Endothelial cell of umbilical vein (primary cell): ENCODE results near the gene ANKRD63. TPM values are rescaled to one million over a fixed set of nuclear protein-coding genes. Genes with fewer than 3 reads are reported as not detected.
A peak's percentile ranks its signal among the peaks of the same experiment; 100 is the strongest.

Experiments
- BruUV-seq: library from RNA; stranded (reverse); fragments of 400-500 nt; replicated peaks from 2 replicates; lab custom pipeline; 2021; lab: Mats Ljungman, UMichigan
- CTCF ChIA-PET: fragments of 300-600, 350-600 bp; sonication (Branson Sonifier 250); formaldehyde crosslinking; loops from one replicate; lab custom pipeline; 2021; ENCODE audit warnings: antibody characterized with exemption, inconsistent platforms; lab: Charles Lee
- POLR2A ChIA-PET: fragments of 300-600, 350-600 bp; sonication (Branson Sonifier 250); formaldehyde crosslinking; loops from one replicate; lab custom pipeline; 2021; ENCODE audit warnings: antibody characterized with exemption, inconsistent platforms; lab: Charles Lee
- DNase-seq: peaks from one replicate; pipeline ENCODE4 v3.0.0-alpha.2; 2011; ENCODE audit warnings: low read depth, low spot score
- FAIRE-seq: peaks from 2 replicates; lab custom pipeline; 2011; peaks lifted over from hg19 to GRCh38; lab: Jason Lieb, UNC
- H2AFZ ChIP-seq: 2 replicates; pipeline ENCODE4 v1.6.0; 2012; ENCODE audit warnings: low read depth, low read length, control low read depth, inconsistent platforms
- H3K27ac ChIP-seq: 2 replicates; pipeline ENCODE4 v1.5.1; 2011; ENCODE audit warnings: low read depth, mild to moderate bottlenecking, control low read depth, low read length, moderate library complexity; ENCODE audit not compliant: insufficient read depth
- H3K27me3 ChIP-seq, 2 experiments: 2 replicates each; pipeline versions ENCODE4 v1.6.0 to v1.6.1; 2011; ENCODE audit warnings: low read length in 2 of 2, mixed read lengths in 1 of 2; ENCODE audit not compliant: control insufficient read depth in 2 of 2, insufficient read depth in 2 of 2
- H3K36me3 ChIP-seq, 2 experiments: 2 replicates in 1 of 2; 3 replicates in 1 of 2; pipeline ENCODE4 v1.5.1; 2011; ENCODE audit warnings: low read length in 2 of 2, mild to moderate bottlenecking in 1 of 2, moderate library complexity in 1 of 2; ENCODE audit not compliant: control insufficient read depth in 2 of 2, insufficient read depth in 2 of 2; ENCODE audit errors: extremely low read depth in 1 of 2
- H3K4me1 ChIP-seq: 3 replicates; pipeline ENCODE4 v1.5.1; 2011; ENCODE audit warnings: mild to moderate bottlenecking, low read length; ENCODE audit not compliant: control insufficient read depth, insufficient read depth; ENCODE audit errors: extremely low read depth
- H3K4me2 ChIP-seq: 2 replicates; pipeline ENCODE4 v1.6.1; 2011; ENCODE audit warnings: low read length, control low read depth, mixed read lengths; ENCODE audit not compliant: insufficient read depth
- H3K4me3 ChIP-seq, 3 experiments: fragments of 200-600 bp in 1 of 3; sonication (generic), shearing (Covaris generic) in 1 of 3; replicated peaks in 1 of 3; 2 replicates each; pipeline ENCODE4 v1.5.1; 2011 to 2016; ENCODE audit warnings: control low read depth in 3 of 3, low read length in 3 of 3, mild to moderate bottlenecking in 2 of 3, inconsistent platforms in 1 of 3, low read depth in 1 of 3, moderate library complexity in 1 of 3; ENCODE audit not compliant: insufficient read depth in 1 of 3
- H3K79me2 ChIP-seq: 2 replicates; pipeline ENCODE4 v1.6.0; 2012; ENCODE audit warnings: low read length, inconsistent platforms; ENCODE audit not compliant: control insufficient read depth, insufficient read depth
- H3K9ac ChIP-seq: replicated peaks from 2 replicates; pipeline ENCODE3; 2011; ENCODE audit warnings: low read length, control low read depth; ENCODE audit not compliant: insufficient read depth; ENCODE audit errors: extremely low read depth
- H3K9me1 ChIP-seq: replicated peaks from 3 replicates; pipeline ENCODE4 v1.6.0; 2011; ENCODE audit warnings: mild to moderate bottlenecking, low read length; ENCODE audit not compliant: control insufficient read depth, insufficient read depth; ENCODE audit errors: extremely low read depth
- H3K9me3 ChIP-seq: replicated peaks from 2 replicates; pipeline ENCODE4 v1.5.1; 2012; ENCODE audit warnings: low read length, inconsistent platforms; ENCODE audit not compliant: control insufficient read depth, insufficient read depth
- H4K20me1 ChIP-seq: replicated peaks from 2 replicates; pipeline ENCODE3; 2011; ENCODE audit warnings: mild to moderate bottlenecking, low read length; ENCODE audit not compliant: control insufficient read depth, insufficient read depth; ENCODE audit errors: extremely low read depth
- JUN ChIP-seq: IDR thresholded peaks from 2 replicates; pipeline ENCODE4 v1.6.1; 2011; ENCODE audit warnings: borderline replicate concordance, low read depth; ENCODE audit not compliant: insufficient read length, insufficient read depth
- MYC ChIP-seq: IDR thresholded peaks from one replicate; pipeline ENCODE4 v1.6.1; 2011; ENCODE audit warnings: mild to moderate bottlenecking, low read depth, low read length
- POLR2A ChIP-seq: IDR thresholded peaks from 2 replicates; pipeline ENCODE4 v1.6.1; 2012; ENCODE audit warnings: low read depth, mild to moderate bottlenecking, control low read depth, low read length
- POLR2AphosphoS5 ChIP-seq: IDR thresholded peaks from 2 replicates; pipeline ENCODE4 v1.6.1; 2012; ENCODE audit warnings: low read depth, mild to moderate bottlenecking, control low read depth, low read length, moderate library complexity; ENCODE audit not compliant: insufficient read depth
- dilution Hi-C: fragments of 300-500 bp; cut with MboI; formaldehyde crosslinking; loops from one replicate; pipeline ENCODE4 v1.15.0; 2019; ENCODE audit warnings: low sequenced_read_pairs; ENCODE audit not compliant: extremely low pct_ligation_motif_present
- intact Hi-C: fragments of 100-400 bp; cut with micrococcal nuclease; formaldehyde crosslinking; loops from one replicate; pipeline ENCODE4 v1.10.0; 2022
- polyA plus RNA-seq, 4 experiments: library from polyadenylated mRNA; depleted of rRNA in 3 of 4; stranded (reverse) in 3 of 4; unstranded in 1 of 4; fragments of >200 nt; gene quantifications; 2 replicates each; pipeline versions ENCODE4 v1.2.1 to v1.2.3, GENCODE V29; 2011 to 2012; ENCODE audit warnings: missing spikeins in 1 of 4
- total RNA-seq: library from RNA; stranded (reverse); gene quantifications from 2 replicates; pipeline ENCODE4 v1.2.3, GENCODE V29; 2021
- TF ChIP-seq, protein P1 (sequence below), 2 donors: IDR thresholded peaks; 1 replicate in 1 of 2; 2 replicates in 1 of 2; pipeline ENCODE4 v1.5.1; 2011; ENCODE audit warnings: low read length in 2 of 2, mild to moderate bottlenecking in 2 of 2, moderate library complexity in 2 of 2, control low read depth in 1 of 2, inconsistent platforms in 1 of 2, low read depth in 1 of 2; ENCODE audit not compliant: insufficient read depth in 1 of 2; ENCODE audit errors: extremely low read depth in 1 of 2

Gene ANKRD63
- total and polyA plus RNA-seq, 2 donors (not counting 3 experiments of a cell fraction or from before 2014, with no cell fraction given) = not detected

DNA sequence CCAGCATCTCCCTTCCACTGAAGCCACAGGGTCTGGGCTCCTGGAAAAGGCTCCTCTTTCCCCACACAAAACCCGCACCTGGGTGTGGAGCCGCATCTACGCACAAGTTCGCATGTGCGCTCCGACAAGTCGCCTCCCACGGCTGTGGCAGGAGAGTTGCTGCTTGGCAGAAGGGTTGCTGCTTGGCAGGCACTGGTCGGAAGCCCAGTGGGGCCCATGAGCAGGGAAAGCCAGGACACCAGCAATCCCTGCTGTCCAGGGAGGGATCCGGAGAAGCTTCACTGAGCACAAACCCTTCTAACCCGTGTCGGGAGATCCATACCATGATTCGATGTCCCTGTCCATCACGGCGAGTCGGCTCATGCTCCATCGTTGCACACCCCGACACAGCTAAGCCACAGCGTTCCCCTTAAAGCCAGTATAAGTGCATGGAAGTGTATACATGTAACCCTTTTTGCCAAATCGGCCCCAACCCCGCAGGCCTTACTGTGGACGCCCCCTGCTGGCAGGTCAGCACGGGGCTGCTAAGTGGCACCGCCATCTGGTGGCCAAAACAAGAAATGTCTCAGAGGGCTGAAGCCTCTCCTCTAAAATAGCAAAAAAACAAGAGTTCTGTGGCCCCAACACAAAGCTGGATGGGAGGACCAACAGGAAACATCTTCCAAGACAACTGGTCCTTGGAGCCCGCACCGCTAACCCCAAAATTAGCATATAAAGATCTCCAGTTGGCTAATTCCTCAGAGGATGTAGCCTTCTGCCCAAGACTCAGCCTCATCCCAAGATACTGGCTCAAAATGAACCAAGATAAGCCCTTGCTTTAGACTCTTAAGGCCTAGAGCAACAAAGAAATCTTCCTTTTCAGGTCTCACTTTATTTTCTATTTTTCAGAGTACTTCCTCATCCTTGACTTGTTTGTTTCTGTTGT lies 8.3 kb downstream of the ANKRD63 start:
- no TSS peak for BruUV-seq
- no peak for TF ChIP-seq POLR2AphosphoS5
- no peak for TF ChIP-seq POLR2A
- TF ChIP-seq MYC = no peak
- no peak for TF ChIP-seq JUN
- TF ChIP-seq, protein P1, sequence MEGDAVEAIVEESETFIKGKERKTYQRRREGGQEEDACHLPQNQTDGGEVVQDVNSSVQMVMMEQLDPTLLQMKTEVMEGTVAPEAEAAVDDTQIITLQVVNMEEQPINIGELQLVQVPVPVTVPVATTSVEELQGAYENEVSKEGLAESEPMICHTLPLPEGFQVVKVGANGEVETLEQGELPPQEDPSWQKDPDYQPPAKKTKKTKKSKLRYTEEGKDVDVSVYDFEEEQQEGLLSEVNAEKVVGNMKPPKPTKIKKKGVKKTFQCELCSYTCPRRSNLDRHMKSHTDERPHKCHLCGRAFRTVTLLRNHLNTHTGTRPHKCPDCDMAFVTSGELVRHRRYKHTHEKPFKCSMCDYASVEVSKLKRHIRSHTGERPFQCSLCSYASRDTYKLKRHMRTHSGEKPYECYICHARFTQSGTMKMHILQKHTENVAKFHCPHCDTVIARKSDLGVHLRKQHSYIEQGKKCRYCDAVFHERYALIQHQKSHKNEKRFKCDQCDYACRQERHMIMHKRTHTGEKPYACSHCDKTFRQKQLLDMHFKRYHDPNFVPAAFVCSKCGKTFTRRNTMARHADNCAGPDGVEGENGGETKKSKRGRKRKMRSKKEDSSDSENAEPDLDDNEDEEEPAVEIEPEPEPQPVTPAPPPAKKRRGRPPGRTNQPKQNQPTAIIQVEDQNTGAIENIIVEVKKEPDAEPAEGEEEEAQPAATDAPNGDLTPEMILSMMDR (IDR thresholded peaks at IDR 0.05; ENCODE audit: extremely low read depth in 1 of 2, insufficient read depth in 1 of 2, low read depth in 1 of 2, low read length in 2 of 2) = peak; percentile 100
- H3K79me2 ChIP-seq = no peaks in the 10 kb centered on the region
- H3K27me3 ChIP-seq = peaks cover 17 to 25% of the 10 kb centered on the region in 2 experiments
- no peaks in the 10 kb centered on the region for H4K20me1 ChIP-seq
- intact Hi-C loops (loop anchor here (1.0 to 10.0 kb wide), 4 partner anchors 35 to 229 kb away; partner anchors contain the start of genes BMF and PAK6), dilution Hi-C loops (no loop called here)
- no peak overlapping the region for H2AFZ ChIP-seq
- no peak overlapping the region for H3K4me3 ChIP-seq
- H3K27ac ChIP-seq = no peak overlapping the region
- ChIA-PET CTCF (interaction anchor here (0.6 to 20.1 kb wide), 70 partner anchors 9 to 589 kb away, joined by 3 to 879 read pairs (median 6); partner anchors contain the start of genes ANKRD63, BAHD1, BMF and CCDC9B), POLR2A (no interaction called here)
- H3K4me1 ChIP-seq = no peaks in the 10 kb centered on the region
- no peaks in the 10 kb centered on the region for H3K9me1 ChIP-seq
- DNase-seq (peak; percentile 82), FAIRE-seq (peak; percentile 85)
- no peak overlapping the region for H3K9ac ChIP-seq
- H3K36me3 ChIP-seq = no peaks in the 10 kb centered on the region
- no peaks in the 10 kb centered on the region for H3K9me3 ChIP-seq
- H3K4me2 ChIP-seq = no peak overlapping the region
